Endothelial cell of umbilical vein (primary cell): ENCODE results near the gene BAZ1B.

Source experiments
- CTCF ChIP-seq, 2 donors: IDR thresholded peaks; 1 replicate in 1 of 2; 2 replicates in 1 of 2; pipeline ENCODE4 v1.5.1; 2011; ENCODE audit warnings: low read length in 2 of 2, mild to moderate bottlenecking in 2 of 2, moderate library complexity in 2 of 2, control low read depth in 1 of 2, inconsistent platforms in 1 of 2, low read depth in 1 of 2; ENCODE audit not compliant: insufficient read depth in 1 of 2; ENCODE audit errors: extremely low read depth in 1 of 2
- EZH2 ChIP-seq: IDR thresholded peaks from 2 replicates; pipeline ENCODE4 v1.6.1; 2012; ENCODE audit warnings: borderline replicate concordance, low read depth, mild to moderate bottlenecking, moderate library complexity, low read length, inconsistent platforms; ENCODE audit not compliant: severe bottlenecking
- GATA2 ChIP-seq: IDR thresholded peaks from 2 replicates; pipeline ENCODE4 v1.7.0; 2011; ENCODE audit warnings: low read depth, mild to moderate bottlenecking, moderate library complexity, mixed read lengths, low read length; ENCODE audit not compliant: insufficient read length, insufficient read depth
- MAX ChIP-seq: IDR thresholded peaks from 2 replicates; pipeline ENCODE4 v1.6.1; 2011; ENCODE audit not compliant: insufficient read depth, insufficient read length
- MYC ChIP-seq: IDR thresholded peaks from one replicate; pipeline ENCODE4 v1.6.1; 2011; ENCODE audit warnings: mild to moderate bottlenecking, low read depth, low read length
- POLR2A ChIP-seq: IDR thresholded peaks from 2 replicates; pipeline ENCODE4 v1.6.1; 2012; ENCODE audit warnings: low read depth, mild to moderate bottlenecking, control low read depth, low read length
- POLR2AphosphoS5 ChIP-seq: IDR thresholded peaks from 2 replicates; pipeline ENCODE4 v1.6.1; 2012; ENCODE audit warnings: low read depth, mild to moderate bottlenecking, control low read depth, low read length, moderate library complexity; ENCODE audit not compliant: insufficient read depth

GRCh38 chr7:73560109-73560835 is 38.2 kb upstream of the BAZ1B start:
- TF ChIP-seq POLR2A (no peak), CTCF (IDR thresholded peaks at IDR 0.05; ENCODE audit: extremely low read depth in 1 of 2, insufficient read depth in 1 of 2, low read depth in 1 of 2, low read length in 2 of 2) (no peak), POLR2AphosphoS5 (no peak), MAX (no peak), EZH2 (no peak), GATA2 (no peak), MYC (no peak)
